Cardiac muscle cell (in vitro differentiated cells and primary cell): ENCODE measurements around the gene UNG. TPM values are rescaled to one million over a fixed set of nuclear protein-coding genes. Genes with fewer than 3 reads are reported as not detected.

Experiments
- DNase-seq, 2 donors: peaks; one replicate each; pipeline versions ENCODE4 v3.0.0 to v3.0.0-alpha.2; 2010 to 2017; ENCODE audit warnings: low read depth in 1 of 2, low spot score in 1 of 2
- H3K27ac ChIP-seq: fragments of 200-600 bp; sonication (generic); 2 replicates; pipeline ENCODE4 v1.5.1; 2016
- H3K27me3 ChIP-seq: fragments of 200-600 bp; sonication (generic); 2 replicates; pipeline ENCODE4 v1.6.0; 2016; ENCODE audit warnings: control low read depth
- H3K36me3 ChIP-seq: fragments of 200-600 bp; sonication (generic); 2 replicates; pipeline ENCODE4 v1.5.1; 2016; ENCODE audit warnings: control low read depth
- H3K4me1 ChIP-seq: fragments of 200-600 bp; sonication (generic); 2 replicates; pipeline ENCODE4 v1.8.1; 2017; ENCODE audit warnings: low read depth, mild to moderate bottlenecking, mixed run types
- H3K4me3 ChIP-seq: fragments of 200-600 bp; sonication (generic); 2 replicates; pipeline ENCODE4 v1.5.1; 2016; ENCODE audit warnings: mild to moderate bottlenecking
- H3K9me3 ChIP-seq: fragments of 200-600 bp; sonication (generic); 2 replicates; pipeline ENCODE4 v1.5.1; 2017; ENCODE audit warnings: low read depth, mild to moderate bottlenecking, control low read depth
- CTCF ChIP-seq: IDR thresholded peaks from 2 replicates; pipeline ENCODE4 v1.5.1; 2012; ENCODE audit warnings: low read depth, mild to moderate bottlenecking, low read length
- polyA plus RNA-seq: library from polyadenylated mRNA; unstranded; fragments of >200 nt; fragmentation: Nextera tagmentation; extraction: Ambion mirVana; gene quantifications from 2 replicates; pipeline ENCODE4 v1.2.1, GENCODE V29; 2016
- total RNA-seq: library from RNA; depleted of rRNA; stranded (reverse); fragments of >200 nt; gene quantifications from 2 replicates; pipeline ENCODE4 v1.2.3, GENCODE V29; 2016

The UNG gene
- total and polyA plus RNA-seq, 2 experiments from 2014 or later, result 85.7 to 133 TPM

- no peak for TF ChIP-seq CTCF
- Histone ChIP-seq H3K4me3 (peak overlapping the region; percentile 14), H3K36me3 (peaks cover 5% of the 10 kb centered on the region), H3K9me3 (no peaks in the 10 kb centered on the region), H3K4me1 (peaks cover 65% of the 10 kb centered on the region), H3K27ac (peak overlapping the region; percentile 72), H3K27me3 (no peaks in the 10 kb centered on the region)
- DNase-seq, result peak in 1 of 2 donors; percentile 24
Measured at GRCh38 chr12:109112720-109113465, 15.5 kb downstream of the UNG start.

GRCh38 chr12:109113661-109114321 is 16.4 kb downstream of the UNG start:
- H3K9me3 ChIP-seq, result no peaks in the 10 kb centered on the region
- no peaks in the 10 kb centered on the region for H3K27me3 ChIP-seq
- peak overlapping the region; percentile 97 for H3K27ac ChIP-seq
- peak overlapping the region; percentile 14 for H3K4me3 ChIP-seq
- TF ChIP-seq CTCF, result no peak
- peaks cover 74% of the 10 kb centered on the region for H3K4me1 ChIP-seq
- peaks cover 4% of the 10 kb centered on the region for H3K36me3 ChIP-seq
- DNase-seq, result no peak

GRCh38 chr12:109114644-109115043 is 17.2 kb downstream of the UNG start:
- H3K4me3 ChIP-seq, result peak overlapping the region; percentile 3
- H3K4me1 ChIP-seq, result peaks cover 80% of the 10 kb centered on the region
- no peak for TF ChIP-seq CTCF
- no peaks in the 10 kb centered on the region for H3K27me3 ChIP-seq
- DNase-seq, result no peak
- peak overlapping the region; percentile 97 for H3K27ac ChIP-seq
- no peaks in the 10 kb centered on the region for H3K9me3 ChIP-seq
- H3K36me3 ChIP-seq, result no peaks in the 10 kb centered on the region

GRCh38 chr12:109115404-109115757 is 18.0 kb downstream of the UNG start:
- no peak for DNase-seq
- Histone ChIP-seq H3K4me3 (peak overlapping the region; percentile 3), H3K4me1 (peaks cover 77% of the 10 kb centered on the region), H3K9me3 (no peaks in the 10 kb centered on the region), H3K27ac (peak overlapping the region; percentile 97), H3K27me3 (no peaks in the 10 kb centered on the region), H3K36me3 (no peaks in the 10 kb centered on the region)
- TF ChIP-seq CTCF, result no peak

GRCh38 chr12:109115758-109116610 is 18.6 kb downstream of the UNG start, which contains the start of gene ACACB:
Gene ACACB, plus strand, starts transcription at chr12:109116587. Its CDS starts 22,819 bp downstream, at chr12:109139406.
- Histone ChIP-seq H3K27ac (peak within 1 kb of the TSS; percentile 97), H3K27me3 (no peaks in the 10 kb centered on the region), H3K4me3 (peak within 1 kb of the TSS; percentile 14), H3K36me3 (no peaks in the 10 kb centered on the region), H3K4me1 (peaks cover 73% of the 10 kb centered on the region), H3K9me3 (no peaks in the 10 kb centered on the region)
- no peak for TF ChIP-seq CTCF
- peak; percentile 44 to 87 for DNase-seq
